Mammary epithelial cell (primary cell): Measurements from ENCODE around the gene TAS2R38.

Experiments used
- CTCF ChIP-seq, 2 donors: IDR thresholded peaks in 1 of 2; conservative IDR thresholded peaks in 1 of 2; 2 replicates each; pipeline ENCODE4 v1.5.1; 2011 to 2012; ENCODE audit warnings: inconsistent platforms in 2 of 2, low read length in 2 of 2, mild to moderate bottlenecking in 2 of 2, control low read depth in 1 of 2, low read depth in 1 of 2; ENCODE audit not compliant: insufficient read depth in 1 of 2; ENCODE audit errors: extremely low read depth in 1 of 2
- EZH2 ChIP-seq: IDR thresholded peaks from 2 replicates; pipeline ENCODE4 v1.6.1; 2012; ENCODE audit warnings: low read length, inconsistent platforms, borderline replicate concordance

- TF ChIP-seq CTCF (conservative IDR thresholded peaks at IDR 0.05 in 1 of 2, IDR thresholded peaks at IDR 0.05 in 1 of 2; ENCODE audit: extremely low read depth in 1 of 2, insufficient read depth in 1 of 2, low read depth in 1 of 2, low read length in 2 of 2) = no peak
- TF ChIP-seq EZH2 = no peak
Observed at GRCh38 chr7:142017451-142017850, 43.9 kb upstream of the TAS2R38 start.
